Nephron (organoid): ENCODE measurements around the gene ATP5F1B.

ENCODE experiments used
- H3K27ac Mint-ChIP-seq, 3 experiments: 2 replicates each; pipeline ENCODE4 v1.8.0; 2020; ENCODE audit warnings: mixed read lengths in 3 of 3, mild to moderate bottlenecking in 2 of 3, moderate library complexity in 1 of 3
- H3K27me3 Mint-ChIP-seq: 2 replicates; pipeline ENCODE4 v1.8.0; 2021; ENCODE audit warnings: low read depth, mild to moderate bottlenecking, moderate library complexity, mixed read lengths
- H3K36me3 Mint-ChIP-seq: 2 replicates; pipeline ENCODE4 v1.8.0; 2020; ENCODE audit warnings: low read depth, mixed read lengths
- H3K4me1 Mint-ChIP-seq: 2 replicates; pipeline ENCODE4 v1.8.0; 2020; ENCODE audit warnings: mixed read lengths
- H3K4me3 Mint-ChIP-seq, 3 experiments: 2 replicates each; pipeline ENCODE4 v1.8.0; 2020; ENCODE audit warnings: mild to moderate bottlenecking in 3 of 3, mixed read lengths in 3 of 3, moderate library complexity in 2 of 3
- H3K9me3 Mint-ChIP-seq: 2 replicates; pipeline ENCODE4 v1.8.0; 2020; ENCODE audit warnings: mixed read lengths
- TF ChIP-seq, protein P1 (sequence below), 3 experiments: fragments of 200-600 bp; sonication (generic); IDR thresholded peaks; one replicate each; pipeline ENCODE4 v1.5.0; 2021; ENCODE audit warnings: antibody characterized with exemption in 3 of 3; ENCODE audit not compliant: unreplicated experiment in 3 of 3

The ATP5F1B gene

GRCh38 chr12:56622535-56622934, 23.2 kb downstream of the ATP5F1B start:
- Mint-ChIP-seq H3K9me3 (no peaks in the 10 kb centered on the region), H3K36me3 (peaks cover 50% of the 10 kb centered on the region), H3K27ac (no peak overlapping the region), H3K4me1 (peaks cover 14% of the 10 kb centered on the region), H3K27me3 (no peaks in the 10 kb centered on the region), H3K4me3 (no peak overlapping the region)
- TF ChIP-seq, protein P1, sequence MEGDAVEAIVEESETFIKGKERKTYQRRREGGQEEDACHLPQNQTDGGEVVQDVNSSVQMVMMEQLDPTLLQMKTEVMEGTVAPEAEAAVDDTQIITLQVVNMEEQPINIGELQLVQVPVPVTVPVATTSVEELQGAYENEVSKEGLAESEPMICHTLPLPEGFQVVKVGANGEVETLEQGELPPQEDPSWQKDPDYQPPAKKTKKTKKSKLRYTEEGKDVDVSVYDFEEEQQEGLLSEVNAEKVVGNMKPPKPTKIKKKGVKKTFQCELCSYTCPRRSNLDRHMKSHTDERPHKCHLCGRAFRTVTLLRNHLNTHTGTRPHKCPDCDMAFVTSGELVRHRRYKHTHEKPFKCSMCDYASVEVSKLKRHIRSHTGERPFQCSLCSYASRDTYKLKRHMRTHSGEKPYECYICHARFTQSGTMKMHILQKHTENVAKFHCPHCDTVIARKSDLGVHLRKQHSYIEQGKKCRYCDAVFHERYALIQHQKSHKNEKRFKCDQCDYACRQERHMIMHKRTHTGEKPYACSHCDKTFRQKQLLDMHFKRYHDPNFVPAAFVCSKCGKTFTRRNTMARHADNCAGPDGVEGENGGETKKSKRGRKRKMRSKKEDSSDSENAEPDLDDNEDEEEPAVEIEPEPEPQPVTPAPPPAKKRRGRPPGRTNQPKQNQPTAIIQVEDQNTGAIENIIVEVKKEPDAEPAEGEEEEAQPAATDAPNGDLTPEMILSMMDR (IDR thresholded peaks at IDR 0.05; ENCODE audit: unreplicated experiment in 3 of 3), result no peak

DNA sequence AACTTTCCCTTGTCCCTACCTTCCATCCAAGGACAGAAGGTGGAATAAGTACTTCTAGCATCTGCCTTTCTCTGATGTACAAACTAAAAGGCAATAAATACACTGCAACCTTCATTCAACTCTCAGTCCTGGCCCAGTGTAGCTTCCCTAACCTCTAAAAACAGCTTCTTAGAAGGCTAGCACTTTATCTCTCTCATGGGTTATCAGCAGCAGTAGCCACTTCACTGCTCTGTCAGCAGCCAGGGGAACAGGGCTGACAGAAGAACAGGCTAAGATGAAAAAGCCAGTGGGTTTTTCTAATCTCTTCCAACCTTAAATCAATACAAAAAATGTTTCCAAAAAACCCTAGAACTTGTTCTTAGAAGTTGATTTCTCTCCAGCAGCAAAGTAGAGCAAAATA, 28.9 kb downstream of the ATP5F1B start:
- Mint-ChIP-seq H3K36me3 (peaks cover 72% of the 10 kb centered on the region), H3K9me3 (no peaks in the 10 kb centered on the region), H3K4me1 (peaks cover 4% of the 10 kb centered on the region), H3K27ac (no peak overlapping the region), H3K27me3 (no peaks in the 10 kb centered on the region), H3K4me3 (no peak overlapping the region)
- TF ChIP-seq, protein P1 (IDR thresholded peaks at IDR 0.05; ENCODE audit: unreplicated experiment in 3 of 3), result no peak

DNA sequence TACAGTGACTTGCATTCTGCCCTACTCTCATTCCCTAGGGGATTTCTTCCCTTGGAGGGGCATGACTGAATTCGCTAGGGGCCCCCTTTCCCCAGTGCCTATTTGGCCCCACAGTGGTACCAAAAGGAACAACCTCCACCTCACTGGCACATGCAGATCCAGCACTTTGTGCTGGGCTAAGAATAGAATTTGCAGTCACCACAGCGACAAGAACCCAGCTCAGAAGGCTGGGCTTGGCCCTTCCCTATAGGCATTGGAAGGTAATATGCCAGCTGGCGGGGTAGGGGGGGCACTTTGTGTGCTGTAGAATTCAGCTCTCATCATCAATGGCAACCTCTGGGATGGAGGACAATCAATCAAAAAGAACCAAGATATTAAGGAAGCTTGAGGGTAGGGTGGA, 29.5 kb downstream of the ATP5F1B start:
- peaks cover 78% of the 10 kb centered on the region for H3K36me3 Mint-ChIP-seq
- H3K27ac Mint-ChIP-seq, result no peak overlapping the region
- TF ChIP-seq, protein P1 (IDR thresholded peaks at IDR 0.05; ENCODE audit: unreplicated experiment in 3 of 3), result no peak
- no peaks in the 10 kb centered on the region for H3K27me3 Mint-ChIP-seq
- H3K4me3 Mint-ChIP-seq, result no peak overlapping the region
- no peaks in the 10 kb centered on the region for H3K9me3 Mint-ChIP-seq
- peaks cover 4% of the 10 kb centered on the region for H3K4me1 Mint-ChIP-seq

DNA sequence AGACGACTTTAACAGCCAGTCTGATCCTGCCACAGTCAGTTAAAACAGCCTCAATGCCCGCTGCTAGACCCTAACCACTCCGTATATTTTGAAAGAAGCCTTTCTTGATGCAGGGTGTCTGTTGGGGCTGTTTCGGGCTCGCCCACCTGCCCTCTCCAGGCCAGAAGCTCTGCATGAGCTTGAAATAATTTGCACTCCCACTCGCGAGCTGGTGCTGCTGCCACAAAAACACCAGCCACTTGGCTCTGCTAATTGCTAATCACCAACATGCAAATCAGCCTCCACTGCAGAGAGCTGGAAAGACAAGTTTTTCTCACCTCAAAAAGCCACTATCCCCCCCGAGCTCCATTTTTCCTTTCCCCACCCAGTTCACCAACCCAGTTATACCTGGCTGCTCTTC, 31.2 kb downstream of the ATP5F1B start:
- no peaks in the 10 kb centered on the region for H3K27me3 Mint-ChIP-seq

DNA sequence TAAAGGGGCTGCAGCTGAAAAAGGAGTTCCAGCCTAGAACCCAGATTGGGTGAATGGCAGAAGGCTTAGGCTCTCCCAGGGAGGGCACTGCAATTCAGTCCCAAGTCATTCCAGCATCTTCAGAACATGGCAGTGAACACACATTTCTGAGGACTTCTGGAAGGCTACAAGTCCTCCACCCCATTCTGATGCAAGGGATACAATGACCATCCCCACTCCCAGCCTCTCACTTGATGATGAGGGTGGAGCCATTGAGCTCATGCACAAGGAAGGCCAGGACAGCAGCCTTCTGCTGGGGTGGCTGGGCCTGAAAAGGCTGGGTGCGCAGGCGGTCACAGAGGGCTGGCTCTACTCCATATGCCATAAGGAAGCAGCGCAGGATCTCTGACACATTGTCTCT, 41.4 kb downstream of the ATP5F1B start:
- H3K36me3 Mint-ChIP-seq, result peaks cover 85% of the 10 kb centered on the region
- no peaks in the 10 kb centered on the region for H3K9me3 Mint-ChIP-seq
- peaks cover 3% of the 10 kb centered on the region for H3K27me3 Mint-ChIP-seq
- TF ChIP-seq, protein P1 (IDR thresholded peaks at IDR 0.05; ENCODE audit: unreplicated experiment in 3 of 3), result no peak
- no peaks in the 10 kb centered on the region for H3K4me1 Mint-ChIP-seq
- H3K4me3 Mint-ChIP-seq, result no peak overlapping the region
- H3K27ac Mint-ChIP-seq, result no peak overlapping the region

More for the DNA sequence above, 31.2 kb downstream of the ATP5F1B start:
- no peak overlapping the region for H3K27ac Mint-ChIP-seq
- no peaks in the 10 kb centered on the region for H3K4me1 Mint-ChIP-seq
- peaks cover 84% of the 10 kb centered on the region for H3K36me3 Mint-ChIP-seq
- H3K9me3 Mint-ChIP-seq, result no peaks in the 10 kb centered on the region
- TF ChIP-seq, protein P1 (IDR thresholded peaks at IDR 0.05; ENCODE audit: unreplicated experiment in 3 of 3), result no peak
- H3K4me3 Mint-ChIP-seq, result no peak overlapping the region

DNA sequence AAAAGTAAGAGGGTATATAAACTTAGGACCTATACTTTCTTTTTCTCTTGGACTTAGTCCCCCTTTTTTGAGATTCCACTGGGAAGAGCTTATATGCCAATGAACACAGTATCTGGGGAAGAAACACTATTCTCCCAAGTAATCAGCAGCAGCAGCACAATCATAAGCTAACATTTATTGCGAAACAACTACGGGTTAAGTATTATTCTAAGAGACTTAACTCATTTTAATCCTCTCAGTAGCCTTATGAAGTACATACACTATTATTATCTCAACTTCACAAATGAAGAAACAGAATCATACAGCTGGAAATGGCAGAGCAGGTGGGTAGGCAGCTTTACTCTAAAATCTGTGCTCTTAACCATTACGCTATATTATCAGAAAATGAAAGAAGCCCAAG, 43.5 kb downstream of the ATP5F1B start:
- Mint-ChIP-seq H3K4me3 (no peak overlapping the region), H3K36me3 (peaks cover 94% of the 10 kb centered on the region), H3K4me1 (no peaks in the 10 kb centered on the region), H3K27me3 (no peaks in the 10 kb centered on the region), H3K27ac (no peak overlapping the region), H3K9me3 (no peaks in the 10 kb centered on the region)
- TF ChIP-seq, protein P1 (IDR thresholded peaks at IDR 0.05; ENCODE audit: unreplicated experiment in 3 of 3), result no peak
